MM.1S (cell line): Measurements from ENCODE around the gene SF3B4.

ENCODE experiments used
- DNase-seq: peaks from one replicate; pipeline ENCODE4 v3.0.0-alpha.2; 2015
- H2AFZ ChIP-seq: fragments of 300-600 bp; sonication (generic); 2 replicates; pipeline ENCODE4 v1.6.0; 2016; ENCODE audit warnings: antibody characterized with exemption, low read length
- H3F3A ChIP-seq: fragments of 300-600 bp; sonication (generic); 2 replicates; pipeline ENCODE4 v1.6.1; 2016; ENCODE audit warnings: mild to moderate bottlenecking, antibody characterized with exemption, low read length, moderate library complexity, mixed read lengths; ENCODE audit not compliant: insufficient read depth
- H3K27ac ChIP-seq: fragments of 300-600 bp; sonication (generic); 2 replicates; pipeline ENCODE4 v1.5.1; 2016; ENCODE audit warnings: mild to moderate bottlenecking, low read length
- H3K27me3 ChIP-seq: fragments of 300-600 bp; sonication (generic); replicated peaks from 2 replicates; pipeline ENCODE4 v1.6.0; 2016; ENCODE audit warnings: low read length; ENCODE audit not compliant: insufficient read depth
- H3K36me3 ChIP-seq: fragments of 300-600 bp; sonication (generic); replicated peaks from 2 replicates; pipeline ENCODE4 v1.6.1; 2016; ENCODE audit warnings: mild to moderate bottlenecking, low read length, mixed read lengths; ENCODE audit not compliant: insufficient read depth
- H3K4me1 ChIP-seq: fragments of 300-600 bp; sonication (generic); 2 replicates; pipeline ENCODE4 v1.6.1; 2016; ENCODE audit warnings: low read length, mixed read lengths
- H3K4me2 ChIP-seq: fragments of 300-600 bp; sonication (generic); 2 replicates; pipeline ENCODE4 v1.6.0; 2016; ENCODE audit warnings: low read depth, low read length
- H3K4me3 ChIP-seq: fragments of 300-600 bp; sonication (generic); 2 replicates; pipeline ENCODE4 v1.5.1; 2016; ENCODE audit warnings: low read length, mixed read lengths
- H3K79me2 ChIP-seq: fragments of 300-600 bp; sonication (generic); 2 replicates; pipeline ENCODE4 v1.6.1; 2016; ENCODE audit warnings: mixed run types, low read length, mixed read lengths
- H3K9ac ChIP-seq: fragments of 300-600 bp; sonication (generic); 2 replicates; pipeline ENCODE4 v1.6.1; 2016; ENCODE audit warnings: low read length, mixed read lengths
- H3K9me2 ChIP-seq: fragments of 300-600 bp; sonication (generic); replicated peaks from 2 replicates; pipeline ENCODE4 v1.6.1; 2016; ENCODE audit warnings: mild to moderate bottlenecking, low read length, mixed read lengths; ENCODE audit not compliant: insufficient read depth
- H3K9me3 ChIP-seq: fragments of 300-600 bp; sonication (generic); replicated peaks from 2 replicates; pipeline ENCODE4 v1.6.1; 2016; ENCODE audit warnings: mild to moderate bottlenecking, low read length, mixed read lengths; ENCODE audit not compliant: insufficient read depth
- H4K20me1 ChIP-seq: fragments of 300-600 bp; sonication (generic); 2 replicates; pipeline ENCODE4 v1.6.1; 2016; ENCODE audit warnings: mild to moderate bottlenecking, low read length, moderate library complexity, mixed read lengths; ENCODE audit not compliant: insufficient read depth
- EZH2 ChIP-seq: fragments of 300-600 bp; sonication (generic); optimal IDR thresholded peaks from 2 replicates; pipeline ENCODE3; 2017; ENCODE audit warnings: low read depth, mild to moderate bottlenecking, antibody characterized with exemption, low read length, mixed read lengths
- EZH2phosphoT487 ChIP-seq: fragments of 300-600 bp; sonication (generic); IDR thresholded peaks from 2 replicates; pipeline ENCODE4 v1.6.1; 2018; ENCODE audit warnings: antibody characterized with exemption, low read length
- TF ChIP-seq, protein P1 (sequence below): fragments of 300-600 bp; sonication (generic); IDR thresholded peaks from 2 replicates; pipeline ENCODE4 v1.5.1; 2016; ENCODE audit warnings: antibody characterized with exemption, low read length, mixed read lengths

Gene SF3B4

DNA sequence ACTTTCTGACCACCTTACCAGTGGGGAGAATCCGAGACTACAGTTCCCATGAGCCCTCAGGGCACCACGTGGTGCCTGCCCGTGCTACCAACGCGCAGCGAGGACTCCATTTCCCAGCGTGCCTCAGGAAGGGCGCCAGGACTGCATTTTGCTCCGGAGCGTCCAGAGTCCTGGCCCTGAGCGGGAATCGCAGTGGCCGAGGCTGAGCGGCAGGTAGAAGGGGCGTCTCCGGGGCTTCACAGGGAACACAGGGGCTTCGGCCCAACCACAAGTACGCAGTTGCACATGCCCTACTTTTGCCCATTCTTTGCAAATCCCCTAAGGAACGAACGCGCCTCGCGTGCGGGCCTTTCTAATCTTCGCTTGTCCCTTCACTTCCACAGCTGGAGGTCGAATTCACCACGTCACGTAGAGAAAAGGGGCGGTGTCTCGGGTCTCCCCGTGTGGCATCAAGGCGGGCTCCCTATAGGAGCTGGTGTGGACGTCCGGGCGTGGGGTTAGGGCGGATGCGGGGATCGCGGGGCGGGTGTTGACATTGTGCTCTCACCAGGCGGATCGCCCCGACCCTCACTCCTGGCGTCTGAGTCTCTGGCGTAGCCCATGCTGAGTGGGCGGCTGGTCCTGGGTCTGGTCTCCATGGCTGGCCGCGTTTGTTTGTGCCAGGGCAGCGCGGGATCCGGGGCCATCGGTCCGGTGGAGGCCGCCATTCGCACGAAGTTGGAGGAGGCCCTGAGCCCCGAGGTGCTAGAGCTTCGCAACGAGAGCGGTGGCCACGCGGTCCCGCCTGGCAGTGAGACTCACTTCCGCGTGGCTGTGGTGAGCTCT lies 27.9 kb downstream of the SF3B4 start, which contains the start of gene BOLA1:
Gene BOLA1 (plus strand): TSS at position 109 of the 825 bp plus-strand sequence. CDS start 492 bp downstream, at position 601.
- Histone ChIP-seq H4K20me1 (no peaks in the 10 kb centered on the region), H3K36me3 (no peaks in the 10 kb centered on the region), H3K4me2 (peak within 1 kb of the TSS; percentile 75), H2AFZ (peak within 1 kb of the TSS; percentile 86), H3K79me2 (peaks cover 4% of the 10 kb centered on the region; the same call in 1 of the 2 replicates), H3K4me1 (peaks cover 6% of the 10 kb centered on the region; the same call in 1 of the 2 replicates), H3K27me3 (no peaks in the 10 kb centered on the region), H3F3A (peaks cover 7% of the 10 kb centered on the region), H3K27ac (peak within 1 kb of the TSS; percentile 11; the same call in 1 of the 2 replicates), H3K9ac (peak within 1 kb of the TSS; percentile 67), H3K4me3 (peak within 1 kb of the TSS; percentile 65), H3K9me3 (no peaks in the 10 kb centered on the region), H3K9me2 (no peaks in the 10 kb centered on the region)
- TF ChIP-seq EZH2phosphoT487, result no peak
- no peak for TF ChIP-seq EZH2
- TF ChIP-seq, protein P1, sequence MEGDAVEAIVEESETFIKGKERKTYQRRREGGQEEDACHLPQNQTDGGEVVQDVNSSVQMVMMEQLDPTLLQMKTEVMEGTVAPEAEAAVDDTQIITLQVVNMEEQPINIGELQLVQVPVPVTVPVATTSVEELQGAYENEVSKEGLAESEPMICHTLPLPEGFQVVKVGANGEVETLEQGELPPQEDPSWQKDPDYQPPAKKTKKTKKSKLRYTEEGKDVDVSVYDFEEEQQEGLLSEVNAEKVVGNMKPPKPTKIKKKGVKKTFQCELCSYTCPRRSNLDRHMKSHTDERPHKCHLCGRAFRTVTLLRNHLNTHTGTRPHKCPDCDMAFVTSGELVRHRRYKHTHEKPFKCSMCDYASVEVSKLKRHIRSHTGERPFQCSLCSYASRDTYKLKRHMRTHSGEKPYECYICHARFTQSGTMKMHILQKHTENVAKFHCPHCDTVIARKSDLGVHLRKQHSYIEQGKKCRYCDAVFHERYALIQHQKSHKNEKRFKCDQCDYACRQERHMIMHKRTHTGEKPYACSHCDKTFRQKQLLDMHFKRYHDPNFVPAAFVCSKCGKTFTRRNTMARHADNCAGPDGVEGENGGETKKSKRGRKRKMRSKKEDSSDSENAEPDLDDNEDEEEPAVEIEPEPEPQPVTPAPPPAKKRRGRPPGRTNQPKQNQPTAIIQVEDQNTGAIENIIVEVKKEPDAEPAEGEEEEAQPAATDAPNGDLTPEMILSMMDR, result no peak
- peak; percentile 96 for DNase-seq

DNA sequence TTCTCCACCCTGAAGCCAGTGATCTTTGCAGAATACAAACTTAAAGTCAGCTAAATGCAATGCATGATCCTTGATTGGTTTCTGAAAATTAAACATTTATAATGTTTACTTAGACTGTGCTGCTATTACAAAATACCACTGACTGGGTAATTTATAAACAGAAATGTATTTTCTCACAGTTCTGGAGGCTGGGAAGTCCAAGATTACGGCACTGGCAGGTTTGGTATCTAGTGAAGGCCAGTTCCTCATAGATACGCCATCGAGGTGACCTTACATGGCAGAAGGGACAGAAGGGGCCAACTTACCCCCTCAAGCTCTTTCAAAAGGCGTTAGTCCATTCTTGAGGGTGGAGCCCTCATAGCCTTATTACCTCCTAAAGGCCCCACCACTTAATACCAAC lies 31.0 kb downstream of the SF3B4 start:
- H3K4me1 ChIP-seq, result peaks cover 6% of the 10 kb centered on the region; the same call in 1 of the 2 replicates
- H2AFZ ChIP-seq, result no peak overlapping the region

DNA sequence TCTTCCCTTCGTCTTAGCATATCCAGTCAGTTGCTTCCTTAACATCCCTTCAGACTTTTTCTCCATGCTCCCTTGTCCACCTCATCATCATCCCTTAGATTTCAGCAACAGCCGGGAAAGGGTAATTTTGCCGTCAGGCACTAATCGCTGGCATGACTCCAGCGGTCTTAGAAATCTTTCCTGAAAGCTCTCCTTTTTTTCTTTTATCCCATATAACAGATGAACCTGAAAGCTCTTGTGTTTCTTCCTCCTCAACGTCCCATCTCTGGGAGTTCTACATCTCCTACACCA lies 38.7 kb downstream of the SF3B4 start:
- Histone ChIP-seq H4K20me1 (no peaks in the 10 kb centered on the region), H3K9me2 (no peaks in the 10 kb centered on the region), H3K4me2 (peak overlapping the region; percentile 80), H3K27me3 (no peaks in the 10 kb centered on the region), H3K27ac (peak overlapping the region; percentile 92), H3K36me3 (no peaks in the 10 kb centered on the region), H3K9ac (peak overlapping the region; percentile 86), H3K9me3 (no peaks in the 10 kb centered on the region), H3K79me2 (no peaks in the 10 kb centered on the region), H3K4me3 (peak overlapping the region; percentile 64), H3F3A (peaks cover 53% of the 10 kb centered on the region), H2AFZ (peak overlapping the region; percentile 54), H3K4me1 (peaks cover 14% of the 10 kb centered on the region)
- DNase-seq, result no peak
- TF ChIP-seq EZH2 (no peak), EZH2phosphoT487 (no peak)
- TF ChIP-seq, protein P1, result no peak

More for the DNA sequence above, 31.0 kb downstream of the SF3B4 start:
- H3F3A ChIP-seq, result peaks cover 7% of the 10 kb centered on the region
- no peak for DNase-seq
- no peaks in the 10 kb centered on the region for H3K27me3 ChIP-seq
- no peaks in the 10 kb centered on the region for H3K36me3 ChIP-seq
- no peak overlapping the region for H3K4me2 ChIP-seq
- H3K9ac ChIP-seq, result no peak overlapping the region
- H3K27ac ChIP-seq, result no peak overlapping the region
- H3K79me2 ChIP-seq, result peaks cover 4% of the 10 kb centered on the region; the same call in 1 of the 2 replicates
- H4K20me1 ChIP-seq, result no peaks in the 10 kb centered on the region
- H3K9me3 ChIP-seq, result no peaks in the 10 kb centered on the region
- TF ChIP-seq, protein P1, result no peak
- TF ChIP-seq EZH2 (no peak), EZH2phosphoT487 (no peak)
- no peak overlapping the region for H3K4me3 ChIP-seq
- no peaks in the 10 kb centered on the region for H3K9me2 ChIP-seq
